GM23338 (cell line): ENCODE data around the gene PLG. TPM values are rescaled to one million over a fixed set of nuclear protein-coding genes. Genes with fewer than 3 reads are reported as not detected.
"Not testable (repeated sequence)": the region's sequence is repeated elsewhere in the genome, so short reads cannot be mapped to it uniquely, and the experiment has no call there.

Source experiments
- ATAC-seq: fragments of 200-7000 bp; cut with Tn5 transposase; 3 replicates; pipeline ENCODE4 v1.9.1; 2020
- DNase-seq: peaks from one replicate; pipeline ENCODE4 v3.0.0-alpha.2; 2015; ENCODE audit warnings: low spot score
- H2AFZ ChIP-seq: fragments of 200-600 bp; sonication (generic); 2 replicates; pipeline ENCODE4 v1.8.0; 2016; ENCODE audit warnings: antibody characterized with exemption, mild to moderate bottlenecking, moderate library complexity
- H3F3A ChIP-seq: fragments of 200-600 bp; sonication (generic); replicated peaks from 2 replicates; pipeline ENCODE4 v1.8.0; 2017; ENCODE audit warnings: antibody characterized with exemption, mixed run types, low read depth
- H3K27ac ChIP-seq: fragments of 200-600 bp; sonication (generic); 2 replicates; pipeline ENCODE4 v1.6.1; 2016; ENCODE audit warnings: low read depth
- H3K27me3 ChIP-seq: fragments of 200-600 bp; sonication (generic); 2 replicates; pipeline ENCODE4 v1.8.0; 2016; ENCODE audit warnings: mild to moderate bottlenecking, mixed run types, moderate library complexity; ENCODE audit not compliant: insufficient read depth
- H3K36me3 ChIP-seq: fragments of 200-600 bp; sonication (generic); 2 replicates; pipeline ENCODE4 v1.8.0; 2016; ENCODE audit warnings: mild to moderate bottlenecking; ENCODE audit not compliant: insufficient read depth
- H3K4me1 ChIP-seq: fragments of 200-600 bp; sonication (generic); 2 replicates; pipeline ENCODE4 v1.8.0; 2016; ENCODE audit warnings: mild to moderate bottlenecking, moderate library complexity; ENCODE audit not compliant: insufficient read depth
- H3K4me2 ChIP-seq: fragments of 200-600 bp; sonication (generic); 2 replicates; pipeline ENCODE4 v1.7.1; 2017; ENCODE audit warnings: mixed run types
- H3K4me3 ChIP-seq: fragments of 200-600 bp; sonication (generic); 2 replicates; pipeline ENCODE4 v1.6.1; 2016; ENCODE audit warnings: mixed run types
- H3K79me2 ChIP-seq: fragments of 200-600 bp; sonication (generic); replicated peaks from 2 replicates; pipeline ENCODE4 v1.8.0; 2017; ENCODE audit warnings: mild to moderate bottlenecking; ENCODE audit not compliant: insufficient read depth
- H3K9me2 ChIP-seq: fragments of 200-600 bp; sonication (generic); 2 replicates; pipeline ENCODE4 v1.8.0; 2017; ENCODE audit not compliant: insufficient read depth
- H4K20me1 ChIP-seq: fragments of 200-600 bp; sonication (generic); replicated peaks from 2 replicates; pipeline ENCODE4 v1.8.0; 2017; ENCODE audit warnings: mild to moderate bottlenecking; ENCODE audit not compliant: insufficient read depth
- H3K27ac Mint-ChIP-seq: 2 replicates; pipeline ENCODE4 v1.8.0; 2020; ENCODE audit warnings: inconsistent platforms, mild to moderate bottlenecking, moderate library complexity, mixed read lengths
- H3K27me3 Mint-ChIP-seq: 3 replicates; pipeline ENCODE4 v1.8.0; 2022; ENCODE audit warnings: low read depth, mild to moderate bottlenecking, moderate library complexity, mixed read lengths, inconsistent platforms; ENCODE audit not compliant: insufficient read depth, poor library complexity
- H3K36me3 Mint-ChIP-seq: 3 replicates; pipeline ENCODE4 v1.8.0; 2021; ENCODE audit warnings: low read depth, mild to moderate bottlenecking, inconsistent platforms, moderate library complexity, mixed read lengths
- H3K4me1 Mint-ChIP-seq: 3 replicates; pipeline ENCODE4 v1.8.0; 2020; ENCODE audit warnings: mild to moderate bottlenecking, inconsistent platforms, mixed read lengths
- H3K4me3 Mint-ChIP-seq: 3 replicates; pipeline ENCODE4 v1.8.0; 2021; ENCODE audit warnings: moderate library complexity, mild to moderate bottlenecking, inconsistent platforms, mixed read lengths
- H3K9me3 Mint-ChIP-seq: 3 replicates; pipeline ENCODE4 v1.8.0; 2020; ENCODE audit warnings: moderate library complexity, mild to moderate bottlenecking, inconsistent platforms, mixed read lengths
- EZH2 ChIP-seq: fragments of 200-600 bp; sonication (generic); IDR thresholded peaks from one replicate; pipeline ENCODE4 v1.8.0; 2017; ENCODE audit warnings: antibody characterized with exemption, mild to moderate bottlenecking, low read depth; ENCODE audit not compliant: unreplicated experiment
- JUNB ChIP-seq: IDR thresholded peaks from one replicate; pipeline ENCODE4 v1.6.1; 2016; ENCODE audit warnings: antibody characterized with exemption; ENCODE audit not compliant: unreplicated experiment
- STAT1 ChIP-seq: IDR thresholded peaks from one replicate; pipeline ENCODE4 v1.6.1; 2016; ENCODE audit warnings: antibody characterized with exemption; ENCODE audit not compliant: unreplicated experiment
- ZNF331 ChIP-seq: fragments of 250-450 bp; sonication (Bioruptor Pico); IDR thresholded peaks from 2 replicates; pipeline ENCODE4 v1.5.0; 2020; ENCODE audit warnings: low read depth, mild to moderate bottlenecking, moderate library complexity
- polyA plus RNA-seq: library from polyadenylated mRNA; unstranded; fragments of >200 nt; fragmentation: Nextera tagmentation; extraction: Ambion mirVana; gene quantifications from 2 replicates; pipeline ENCODE4 v1.2.1, GENCODE V29; 2016
- total RNA-seq: library from RNA; depleted of rRNA; stranded (reverse); fragments of >200 nt; shearing (Covaris generic); gene quantifications from 2 replicates; pipeline ENCODE4 v1.2.3, GENCODE V29; 2014
- TF ChIP-seq, protein P1 (sequence below), 2 experiments: fragments of 200-600 bp in 1 of 2; sonication (generic) in 1 of 2; conservative IDR thresholded peaks; 2 replicates each; pipeline versions ENCODE4 v1.5.1 to v1.6.1; 2016 to 2017; ENCODE audit warnings: antibody characterized with exemption in 2 of 2, low read depth in 2 of 2, mild to moderate bottlenecking in 2 of 2, moderate library complexity in 1 of 2

Gene PLG
- total and polyA plus RNA-seq, 2 experiments from 2014 or later, result not detected

- ATAC-seq, result no peak
- peaks cover 1% of the 10 kb centered on the region; the same call in 1 of the 2 replicates for H3K9me2 ChIP-seq
- no peak for DNase-seq
- no peaks in the 10 kb centered on the region for H3K4me1 ChIP-seq
- H3K4me3 Mint-ChIP-seq, result no peak overlapping the region
- no peaks in the 10 kb centered on the region for H3K27me3 ChIP-seq
- no peak overlapping the region for H3K4me2 ChIP-seq
- TF ChIP-seq ZNF331 (CRISPR knock-in tag) (no peak), STAT1 (no peak), JUNB (no peak), EZH2 (no peak)
- TF ChIP-seq, protein P1, sequence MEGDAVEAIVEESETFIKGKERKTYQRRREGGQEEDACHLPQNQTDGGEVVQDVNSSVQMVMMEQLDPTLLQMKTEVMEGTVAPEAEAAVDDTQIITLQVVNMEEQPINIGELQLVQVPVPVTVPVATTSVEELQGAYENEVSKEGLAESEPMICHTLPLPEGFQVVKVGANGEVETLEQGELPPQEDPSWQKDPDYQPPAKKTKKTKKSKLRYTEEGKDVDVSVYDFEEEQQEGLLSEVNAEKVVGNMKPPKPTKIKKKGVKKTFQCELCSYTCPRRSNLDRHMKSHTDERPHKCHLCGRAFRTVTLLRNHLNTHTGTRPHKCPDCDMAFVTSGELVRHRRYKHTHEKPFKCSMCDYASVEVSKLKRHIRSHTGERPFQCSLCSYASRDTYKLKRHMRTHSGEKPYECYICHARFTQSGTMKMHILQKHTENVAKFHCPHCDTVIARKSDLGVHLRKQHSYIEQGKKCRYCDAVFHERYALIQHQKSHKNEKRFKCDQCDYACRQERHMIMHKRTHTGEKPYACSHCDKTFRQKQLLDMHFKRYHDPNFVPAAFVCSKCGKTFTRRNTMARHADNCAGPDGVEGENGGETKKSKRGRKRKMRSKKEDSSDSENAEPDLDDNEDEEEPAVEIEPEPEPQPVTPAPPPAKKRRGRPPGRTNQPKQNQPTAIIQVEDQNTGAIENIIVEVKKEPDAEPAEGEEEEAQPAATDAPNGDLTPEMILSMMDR (conservative IDR thresholded peaks at IDR 0.05; ENCODE audit: low read depth in 2 of 2), result no peak
- H4K20me1 ChIP-seq, result no peaks in the 10 kb centered on the region
- peaks cover 29% of the 10 kb centered on the region for H3K9me3 Mint-ChIP-seq
- no peaks in the 10 kb centered on the region for H3K36me3 ChIP-seq
- H3K27me3 Mint-ChIP-seq, result no peaks in the 10 kb centered on the region
- no peak overlapping the region for H3K4me3 ChIP-seq
- no peaks in the 10 kb centered on the region for H3F3A ChIP-seq
- no peaks in the 10 kb centered on the region for H3K4me1 Mint-ChIP-seq
- H3K27ac ChIP-seq, result no peak overlapping the region
- H3K27ac Mint-ChIP-seq, result no peak overlapping the region
- H2AFZ ChIP-seq, result no peak overlapping the region
- peaks cover 11% of the 10 kb centered on the region for H3K36me3 Mint-ChIP-seq
- no peaks in the 10 kb centered on the region for H3K79me2 ChIP-seq
These were observed 4.2 kb upstream of the PLG start for GRCh38 chr6:160697826-160698225.

- not testable (repeated sequence) for H3K9me3 Mint-ChIP-seq
These were observed 2.6 kb downstream of the PLG start for GRCh38 chr6:160704688-160705087.

GRCh38 chr6:160708993-160709392, 6.9 kb downstream of the PLG start:
- H3K4me1 Mint-ChIP-seq, H2AFZ ChIP-seq, H3K9me2 ChIP-seq, H3K36me3 Mint-ChIP-seq, H3K4me2 ChIP-seq, H3K4me3 ChIP-seq, ATAC-seq, DNase-seq, H3F3A ChIP-seq, H3K79me2 ChIP-seq, H4K20me1 ChIP-seq, H3K36me3 ChIP-seq, H3K27me3 ChIP-seq, H3K4me1 ChIP-seq, H3K27me3 Mint-ChIP-seq, H3K9me3 Mint-ChIP-seq, H3K27ac Mint-ChIP-seq, H3K27ac ChIP-seq, H3K4me3 Mint-ChIP-seq: not testable (repeated sequence)

More at GRCh38 chr6:160704688-160705087, 2.6 kb downstream of the PLG start:
- H3F3A ChIP-seq, H3K4me1 Mint-ChIP-seq, H3K27me3 Mint-ChIP-seq, H3K27ac ChIP-seq, H3K36me3 ChIP-seq, H3K4me3 Mint-ChIP-seq, H3K79me2 ChIP-seq, ATAC-seq, DNase-seq, H4K20me1 ChIP-seq, H3K9me2 ChIP-seq, H3K27ac Mint-ChIP-seq, H3K4me1 ChIP-seq, H3K36me3 Mint-ChIP-seq, H2AFZ ChIP-seq, H3K4me2 ChIP-seq, H3K4me3 ChIP-seq, H3K27me3 ChIP-seq: not testable (repeated sequence)
